ENCODE measurements around the gene KCNJ12. TPM values are rescaled to one million over a fixed set of nuclear protein-coding genes. Genes with fewer than 3 reads are reported as not detected.

KCNJ12 gene
- total RNA-seq, 1 experiment from 2014 or later: 5.8 TPM

DNA sequence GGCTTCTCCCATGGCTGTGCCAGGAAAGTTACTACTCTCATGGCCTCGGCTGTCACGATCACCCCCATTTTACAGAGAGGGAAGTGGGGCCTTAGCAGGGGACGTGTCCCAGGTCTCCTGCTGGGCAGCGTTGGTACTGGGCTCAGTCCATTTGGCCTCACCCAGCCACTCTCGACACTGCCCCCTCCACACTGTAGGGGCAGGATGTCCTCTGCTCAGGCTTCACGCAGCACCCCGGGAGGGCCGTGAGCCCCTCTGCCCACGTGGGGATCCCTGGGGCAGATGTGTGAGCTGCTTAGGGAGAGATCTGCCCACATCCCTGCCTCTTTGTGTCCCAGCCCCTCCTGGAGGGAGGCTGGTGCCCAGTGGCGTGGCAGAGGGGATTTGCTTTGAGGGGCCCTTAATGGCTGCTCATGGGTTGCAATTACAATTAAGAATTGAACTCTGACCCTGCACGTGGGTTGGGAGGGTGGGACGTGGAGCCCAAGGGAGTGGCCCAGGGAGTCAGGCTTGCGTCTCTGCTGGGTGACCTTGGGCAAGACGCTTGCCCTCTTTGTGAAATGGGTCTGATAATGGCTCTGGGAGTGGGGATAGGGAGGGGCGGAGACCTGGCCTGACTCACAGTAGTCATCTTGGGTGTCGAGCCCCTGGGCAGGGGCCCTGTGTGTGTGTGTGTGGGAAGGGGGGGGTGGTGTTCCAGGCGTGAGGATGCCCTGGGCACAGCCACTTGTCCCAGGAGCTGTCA lies 2.3 kb upstream of the KCNJ12 start:
- Histone ChIP-seq H3K4me2 (ENCODE audit: low read length) (no peak overlapping the region), H3K27ac (ENCODE audit: low read depth, low read length) (no peak overlapping the region), H3K9me2 (ENCODE audit: insufficient read depth) (no peaks in the 10 kb centered on the region), H3K9ac (ENCODE audit: low read length) (no peak overlapping the region), H3K36me3 (ENCODE audit: control insufficient read depth in 1 of 2, insufficient read depth in 2 of 2, low read length in 2 of 2) (no peaks in the 10 kb centered on the region), H3K79me2 (ENCODE audit: insufficient read depth, low read length) (no peaks in the 10 kb centered on the region), H3K9me3 (ENCODE audit: control insufficient read depth in 1 of 2, insufficient read depth in 1 of 2, low read depth in 1 of 2, low read length in 2 of 2) (no peaks in the 10 kb centered on the region), H3K4me3 (replicated peaks in 1 of 2; ENCODE audit: low read depth in 1 of 2, low read length in 2 of 2) (no peak overlapping the region), H4K20me1 (ENCODE audit: insufficient read depth) (no peaks in the 10 kb centered on the region), H3K27me3 (ENCODE audit: insufficient read depth, low read length) (no peaks in the 10 kb centered on the region), H2AFZ (ENCODE audit: low read depth, low read length, poor library complexity, severe bottlenecking) (no peak overlapping the region), H3K4me1 (ENCODE audit: control insufficient read depth in 1 of 2, insufficient read depth in 2 of 2, low read length in 2 of 2) (peaks cover 7 to 30% of the 10 kb centered on the region in 2 experiments; a peak in 2 of 4 replicates)
- TF ChIP-seq SP1 (IDR thresholded peaks at IDR 0.05; ENCODE audit: low read depth) (no peak), CBX3 (IDR thresholded peaks at IDR 0.05; ENCODE audit: low read depth) (no peak), POLR2AphosphoS5 (IDR thresholded peaks at IDR 0.05; ENCODE audit: low read depth, low read length) (no peak), ELF1 (IDR thresholded peaks at IDR 0.05; ENCODE audit: borderline replicate concordance, low read depth) (no peak), EGR1 (IDR thresholded peaks at IDR 0.05; ENCODE audit: low read depth) (no peak), YY1 (IDR thresholded peaks at IDR 0.05; ENCODE audit: extremely low read depth, insufficient replicate concordance, low read depth, low read length) (no peak)
- TF ChIP-seq, protein P1, sequence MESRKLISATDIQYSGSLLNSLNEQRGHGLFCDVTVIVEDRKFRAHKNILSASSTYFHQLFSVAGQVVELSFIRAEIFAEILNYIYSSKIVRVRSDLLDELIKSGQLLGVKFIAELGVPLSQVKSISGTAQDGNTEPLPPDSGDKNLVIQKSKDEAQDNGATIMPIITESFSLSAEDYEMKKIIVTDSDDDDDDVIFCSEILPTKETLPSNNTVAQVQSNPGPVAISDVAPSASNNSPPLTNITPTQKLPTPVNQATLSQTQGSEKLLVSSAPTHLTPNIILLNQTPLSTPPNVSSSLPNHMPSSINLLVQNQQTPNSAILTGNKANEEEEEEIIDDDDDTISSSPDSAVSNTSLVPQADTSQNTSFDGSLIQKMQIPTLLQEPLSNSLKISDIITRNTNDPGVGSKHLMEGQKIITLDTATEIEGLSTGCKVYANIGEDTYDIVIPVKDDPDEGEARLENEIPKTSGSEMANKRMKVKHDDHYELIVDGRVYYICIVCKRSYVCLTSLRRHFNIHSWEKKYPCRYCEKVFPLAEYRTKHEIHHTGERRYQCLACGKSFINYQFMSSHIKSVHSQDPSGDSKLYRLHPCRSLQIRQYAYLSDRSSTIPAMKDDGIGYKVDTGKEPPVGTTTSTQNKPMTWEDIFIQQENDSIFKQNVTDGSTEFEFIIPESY (IDR thresholded peaks at IDR 0.05; ENCODE audit: extremely low read depth, insufficient replicate concordance, low read length): no peak
- TF ChIP-seq, protein P2, sequence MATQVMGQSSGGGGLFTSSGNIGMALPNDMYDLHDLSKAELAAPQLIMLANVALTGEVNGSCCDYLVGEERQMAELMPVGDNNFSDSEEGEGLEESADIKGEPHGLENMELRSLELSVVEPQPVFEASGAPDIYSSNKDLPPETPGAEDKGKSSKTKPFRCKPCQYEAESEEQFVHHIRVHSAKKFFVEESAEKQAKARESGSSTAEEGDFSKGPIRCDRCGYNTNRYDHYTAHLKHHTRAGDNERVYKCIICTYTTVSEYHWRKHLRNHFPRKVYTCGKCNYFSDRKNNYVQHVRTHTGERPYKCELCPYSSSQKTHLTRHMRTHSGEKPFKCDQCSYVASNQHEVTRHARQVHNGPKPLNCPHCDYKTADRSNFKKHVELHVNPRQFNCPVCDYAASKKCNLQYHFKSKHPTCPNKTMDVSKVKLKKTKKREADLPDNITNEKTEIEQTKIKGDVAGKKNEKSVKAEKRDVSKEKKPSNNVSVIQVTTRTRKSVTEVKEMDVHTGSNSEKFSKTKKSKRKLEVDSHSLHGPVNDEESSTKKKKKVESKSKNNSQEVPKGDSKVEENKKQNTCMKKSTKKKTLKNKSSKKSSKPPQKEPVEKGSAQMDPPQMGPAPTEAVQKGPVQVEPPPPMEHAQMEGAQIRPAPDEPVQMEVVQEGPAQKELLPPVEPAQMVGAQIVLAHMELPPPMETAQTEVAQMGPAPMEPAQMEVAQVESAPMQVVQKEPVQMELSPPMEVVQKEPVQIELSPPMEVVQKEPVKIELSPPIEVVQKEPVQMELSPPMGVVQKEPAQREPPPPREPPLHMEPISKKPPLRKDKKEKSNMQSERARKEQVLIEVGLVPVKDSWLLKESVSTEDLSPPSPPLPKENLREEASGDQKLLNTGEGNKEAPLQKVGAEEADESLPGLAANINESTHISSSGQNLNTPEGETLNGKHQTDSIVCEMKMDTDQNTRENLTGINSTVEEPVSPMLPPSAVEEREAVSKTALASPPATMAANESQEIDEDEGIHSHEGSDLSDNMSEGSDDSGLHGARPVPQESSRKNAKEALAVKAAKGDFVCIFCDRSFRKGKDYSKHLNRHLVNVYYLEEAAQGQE (IDR thresholded peaks at IDR 0.05; ENCODE audit: low read depth): no peak
- no peak for DNase-seq (ENCODE audit: low read depth, low spot score)
- ChIA-PET CTCF (no interaction called here), RAD21 (ENCODE audit: low non-redundant PET in 1 of 2, low total read pairs in 2 of 2, uncharacterized antibody in 2 of 2, unreplicated experiment in 2 of 2) (no interaction called here), POLR2A (no interaction called here)
- no peak for ATAC-seq
- intact Hi-C loops (cut with micrococcal nuclease): no loop called here
- no TSS peak for BruUV-seq (replicated peaks)

All from HCT116 (cell line).